ENCODE data around the gene FOLR2. TPM values are rescaled to one million over a fixed set of nuclear protein-coding genes. Genes with fewer than 3 reads are reported as not detected.

Gene FOLR2
- total and polyA plus RNA-seq, 2 of the 8 experiments (the other 6 are each of a cell fraction or from before 2014, with no cell fraction given) = not detected

- peaks cover 11 to 16% of the 10 kb centered on the region in 2 experiments for H4K20me1 ChIP-seq (replicated peaks in 1 of 2; ENCODE audit: control insufficient read depth in 1 of 2, insufficient read depth in 2 of 2, low read length in 2 of 2)
- no peak overlapping the region for H3K14ac ChIP-seq (ENCODE audit: insufficient read length)
- no peak overlapping the region for H2BK120ac ChIP-seq (replicated peaks; ENCODE audit: low read depth, low read length)
- no peak overlapping the region for H2BK5ac ChIP-seq (ENCODE audit: low read depth, low read length)
- H3K23ac ChIP-seq (ENCODE audit: insufficient read length) = no peak overlapping the region
- H3K4ac ChIP-seq (replicated peaks; ENCODE audit: insufficient read length, low read depth, low read length) = no peak overlapping the region
- peaks cover 19 to 29% (median 26%) of the 10 kb centered on the region in 4 experiments for H3K27me3 ChIP-seq (replicated peaks in 1 of 4; ENCODE audit: control insufficient read depth in 3 of 4, extremely low read depth in 1 of 4, insufficient read depth in 3 of 4, low read length in 3 of 4)
- H3K79me1 ChIP-seq (ENCODE audit: low read depth, low read length) = no peaks in the 10 kb centered on the region
- no peak overlapping the region for H3K4me3 ChIP-seq (ENCODE audit: extremely low read depth in 1 of 4, insufficient read depth in 2 of 4, low read depth in 3 of 4, low read length in 4 of 4)
- H3K9ac ChIP-seq (replicated peaks in 1 of 4; ENCODE audit: extremely low read depth in 1 of 4, low read depth in 3 of 4, low read length in 3 of 4) = no peak overlapping the region
- H3K36me3 ChIP-seq (ENCODE audit: control insufficient read depth in 2 of 4, insufficient read depth in 4 of 4, low read length in 3 of 4) = peaks cover 16 to 45% (median 40%) of the 10 kb centered on the region in 4 experiments
- H2BK12ac ChIP-seq (ENCODE audit: low read depth, low read length) = no peak overlapping the region
- H2BK15ac ChIP-seq (ENCODE audit: low read length) = no peak overlapping the region
- ChIA-PET CTCF (ENCODE audit: partially characterized antibody) (interaction anchor here (0.7 to 5.2 kb wide), 16 partner anchors 10 to 221 kb away, joined by 3 to 72 read pairs (median 4); partner anchors contain the start of genes CLPB and INPPL1), POLR2A (ENCODE audit: partially characterized antibody) (interaction anchor here (1.1 to 7.7 kb wide), 4 partner anchors 11 to 142 kb away, joined by 3 to 160 read pairs (median 4); partner anchors contain the start of gene INPPL1)
- H4K8ac ChIP-seq (ENCODE audit: extremely low read depth, insufficient read depth, low read length) = no peak overlapping the region
- H3K9me3 ChIP-seq (ENCODE audit: insufficient read depth in 2 of 2, low read depth in 1 of 2, low read length in 1 of 2) = no peaks in the 10 kb centered on the region; a peak in 1 of 4 replicates
- no peak overlapping the region for H4K91ac ChIP-seq (replicated peaks; ENCODE audit: insufficient read length, low read length)
- FAIRE-seq (no peak), DNase-seq (ENCODE audit: low read depth in 1 of 2, low spot score in 2 of 2) (no peak)
- H3K4me2 ChIP-seq (ENCODE audit: insufficient read depth in 1 of 2, low read depth in 2 of 2, low read length in 2 of 2) = no peak overlapping the region
- H3K79me2 ChIP-seq (ENCODE audit: control insufficient read depth in 1 of 2, insufficient read depth in 2 of 2, low read length in 2 of 2) = no peaks in the 10 kb centered on the region
- peaks cover 3 to 29% (median 21%) of the 10 kb centered on the region in 4 experiments for H3K4me1 ChIP-seq (replicated peaks in 1 of 4; ENCODE audit: control insufficient read depth in 3 of 4, insufficient read depth in 4 of 4, low read length in 3 of 4)
- no peak overlapping the region for H4K5ac ChIP-seq (ENCODE audit: insufficient read length, low read depth, low read length)
- no peak overlapping the region for H2AK5ac ChIP-seq (ENCODE audit: low read depth, low read length)
- H2BK20ac ChIP-seq (ENCODE audit: low read length) = no peak overlapping the region
- WGBS, 2 experiments (ENCODE audit: extremely low coverage in 1 of 2, insufficient coverage in 1 of 2, insufficient read length in 1 of 2, insufficient replicate concordance in 2 of 2, low coverage in 1 of 2, low lambda C conversion rate in 2 of 2, missing lambda C conversion rate in 1 of 2) = 88% methylated on average over 4 of the region's 4 CpGs; no CpG with 5 or more reads in 1 of the 2 experiments
- no peak overlapping the region for H3K27ac ChIP-seq (ENCODE audit: low read depth, low read length)
- no peak overlapping the region for H3K56ac ChIP-seq (replicated peaks; ENCODE audit: insufficient read length, low read depth, low read length)
- H3K18ac ChIP-seq (ENCODE audit: extremely low read depth, low read length) = no peak overlapping the region
- peaks cover 12% of the 10 kb centered on the region; the same call in 1 of the 2 replicates for H3K23me2 ChIP-seq (ENCODE audit: low read depth, low read length)
- H2AFZ ChIP-seq (ENCODE audit: low read length) = no peak overlapping the region
- no peak for TF ChIP-seq RAD21 (IDR thresholded peaks at IDR 0.05 in 1 of 2, conservative IDR thresholded peaks at IDR 0.05 in 1 of 2; ENCODE audit: low read depth in 2 of 2, low read length in 2 of 2)
- no peak for TF ChIP-seq KDM4A (IDR thresholded peaks at IDR 0.05; ENCODE audit: low read depth, low read length, severe bottlenecking)
- TF ChIP-seq ATF3 (IDR thresholded peaks at IDR 0.05; ENCODE audit: insufficient read depth, low read depth, low read length) = no peak
- TF ChIP-seq E2F6 (IDR thresholded peaks at IDR 0.05) = no peak
- TF ChIP-seq HDAC6 (IDR thresholded peaks at IDR 0.05; ENCODE audit: low read depth, low read length) = no peak
- no peak for TF ChIP-seq CHD1 (IDR thresholded peaks at IDR 0.05; ENCODE audit: low read depth, low read length)
- TF ChIP-seq ATF2 (IDR thresholded peaks at IDR 0.05; ENCODE audit: low read length) = no peak
- TF ChIP-seq TEAD4 (IDR thresholded peaks at IDR 0.05; ENCODE audit: low read depth, low read length) = no peak
- TF ChIP-seq TAF7 (optimal IDR thresholded peaks at IDR 0.05; ENCODE audit: borderline replicate concordance, low read depth, low read length) = no peak
These were observed 19.6 kb downstream of the FOLR2 start for GRCh38 chr11:72236083-72236697.

Measured in H1 (cell line).